HCT116 (cell line): Measurements from ENCODE around the gene SLC30A10.

ENCODE experiments used
- ATF3 ChIP-seq: IDR thresholded peaks from 2 replicates; pipeline ENCODE4 v1.6.1; 2012
- CTCF ChIP-seq, 3 experiments: fragments of 200-600 bp in 1 of 3; sonication (generic) in 1 of 3; IDR thresholded peaks in 2 of 3; conservative IDR thresholded peaks in 1 of 3; 2 replicates each; pipeline ENCODE4 v1.5.1; 2012 to 2017; ENCODE audit warnings: low read depth in 2 of 3, low read length in 2 of 3, antibody characterized with exemption in 1 of 3, borderline replicate concordance in 1 of 3, control low read depth in 1 of 3, mild to moderate bottlenecking in 1 of 3, mixed read lengths in 1 of 3, mixed run types in 1 of 3, moderate library complexity in 1 of 3; ENCODE audit not compliant: insufficient read depth in 1 of 3
- ELF1 ChIP-seq: IDR thresholded peaks from 2 replicates; pipeline ENCODE4 v1.6.1; 2012; ENCODE audit warnings: low read depth, borderline replicate concordance
- EZH2 ChIP-seq: fragments of 200-600 bp; sonication (generic); IDR thresholded peaks from 2 replicates; pipeline ENCODE4 v1.6.1; 2017; ENCODE audit warnings: antibody characterized with exemption, mixed run types
- JUND ChIP-seq: IDR thresholded peaks from 2 replicates; pipeline ENCODE4 v1.6.1; 2012
- MAX ChIP-seq: IDR thresholded peaks from 2 replicates; pipeline ENCODE4 v1.6.1; 2012
- POLR2A ChIP-seq: IDR thresholded peaks from 2 replicates; pipeline ENCODE4 v1.7.0; 2011; ENCODE audit warnings: borderline replicate concordance; ENCODE audit not compliant: insufficient read depth, insufficient read length; ENCODE audit errors: extremely low read depth
- POLR2AphosphoS5 ChIP-seq: IDR thresholded peaks from 2 replicates; pipeline ENCODE4 v1.6.1; 2011; ENCODE audit warnings: mild to moderate bottlenecking, low read depth, low read length, moderate library complexity
- RAD21 ChIP-seq: IDR thresholded peaks from 2 replicates; pipeline ENCODE4 v1.6.1; 2012; ENCODE audit warnings: low read depth, mild to moderate bottlenecking
- REST ChIP-seq: IDR thresholded peaks from 2 replicates; pipeline ENCODE4 v1.6.1; 2012; ENCODE audit warnings: low read depth
- SIN3A ChIP-seq: IDR thresholded peaks from 2 replicates; pipeline ENCODE4 v1.6.1; 2012; ENCODE audit warnings: low read depth
- SRF ChIP-seq: IDR thresholded peaks from 2 replicates; pipeline ENCODE4 v1.6.1; 2012; ENCODE audit warnings: low read depth
- YY1 ChIP-seq: IDR thresholded peaks from 2 replicates; pipeline ENCODE4 v1.6.1; 2011; ENCODE audit warnings: low read length, low read depth, moderate library complexity, mild to moderate bottlenecking; ENCODE audit not compliant: insufficient replicate concordance; ENCODE audit errors: extremely low read depth

- TF ChIP-seq RAD21 (no peak), POLR2A (no peak), CTCF (IDR thresholded peaks at IDR 0.05 in 2 of 3, conservative IDR thresholded peaks at IDR 0.05 in 1 of 3; ENCODE audit: borderline replicate concordance in 1 of 3, insufficient read depth in 1 of 3, low read depth in 2 of 3, low read length in 2 of 3) (no peak), ELF1 (no peak), ATF3 (no peak), MAX (no peak), POLR2AphosphoS5 (no peak), REST (no peak), EZH2 (no peak), YY1 (no peak), SRF (no peak), SIN3A (no peak), JUND (no peak)
These were observed 25.7 kb upstream of the SLC30A10 start for GRCh38 chr1:219954052-219954451.
